ENCODE measurements around the gene SLC11A2. TPM values are rescaled to one million over a fixed set of nuclear protein-coding genes. Genes with fewer than 3 reads are reported as not detected.
"Not testable (repeated sequence)": the region's sequence is repeated elsewhere in the genome, so short reads cannot be mapped to it uniquely, and the experiment has no call there.

SLC11A2 gene
- polyA plus RNA-seq, 4 donors, result 35.8 to 60.2 (median 51.1) TPM

DNA sequence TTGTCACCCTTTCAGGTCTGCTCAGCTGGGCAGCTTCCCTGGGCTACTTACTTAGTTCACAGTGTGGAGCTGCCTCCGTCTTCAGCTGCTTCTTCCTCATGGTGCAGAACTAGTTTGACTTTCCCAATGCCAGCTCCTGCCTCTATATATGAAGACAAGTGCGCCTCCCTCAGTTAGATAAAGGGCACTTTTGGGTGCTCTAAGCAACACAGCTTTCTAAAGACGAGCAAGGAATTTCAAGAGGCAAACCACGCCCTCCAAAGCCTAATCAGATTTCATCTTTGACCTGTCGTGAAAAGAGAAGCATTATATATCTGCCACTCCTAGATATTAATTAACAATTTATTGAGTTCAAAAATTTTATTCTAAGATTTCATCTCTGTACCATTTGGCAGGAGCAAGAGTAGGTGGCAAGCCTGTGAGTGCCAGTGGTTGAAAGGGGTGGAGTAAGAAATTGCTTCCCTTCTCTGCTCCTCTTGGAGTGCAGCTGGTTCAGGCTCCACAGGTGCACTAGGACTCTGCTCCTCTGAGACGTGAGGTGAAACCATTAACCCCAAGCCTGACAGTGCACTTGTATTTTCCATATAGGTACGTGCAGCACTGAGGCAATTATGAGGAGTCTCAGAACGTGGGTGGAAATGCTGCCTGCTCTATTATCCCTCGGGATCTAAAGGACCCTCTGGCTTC lies 2.1 kb upstream of the SLC11A2 start:
- DNase-seq (ENCODE audit: low read depth in 4 of 4, low spot score in 3 of 4), result no peak

DNA sequence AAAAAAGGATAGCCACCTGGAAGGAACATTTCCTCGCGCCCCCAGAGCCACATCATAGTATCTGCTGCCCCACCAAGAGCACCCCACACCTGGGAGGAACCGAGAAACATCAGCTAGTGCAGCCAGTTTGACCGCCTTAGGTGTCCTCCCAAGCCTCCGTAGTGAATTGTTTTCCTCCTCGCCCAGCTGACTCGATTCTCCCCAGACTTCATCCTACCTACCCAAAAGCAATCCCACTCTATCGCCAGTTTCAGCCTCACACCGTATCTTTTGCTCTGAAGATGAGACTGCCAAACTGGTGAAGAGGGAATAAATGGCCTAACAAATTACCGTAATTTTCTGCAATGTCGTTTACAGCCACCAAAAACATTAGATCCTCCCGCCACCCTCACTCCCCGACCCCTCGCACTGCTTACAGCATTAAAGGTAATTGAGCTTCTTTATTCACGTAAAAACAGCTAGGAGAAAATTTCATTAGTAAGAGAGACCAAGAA lies 1.2 kb upstream of the SLC11A2 start:
- DNase-seq (ENCODE audit: low read depth in 4 of 4, low spot score in 3 of 4), result no peak

DNA sequence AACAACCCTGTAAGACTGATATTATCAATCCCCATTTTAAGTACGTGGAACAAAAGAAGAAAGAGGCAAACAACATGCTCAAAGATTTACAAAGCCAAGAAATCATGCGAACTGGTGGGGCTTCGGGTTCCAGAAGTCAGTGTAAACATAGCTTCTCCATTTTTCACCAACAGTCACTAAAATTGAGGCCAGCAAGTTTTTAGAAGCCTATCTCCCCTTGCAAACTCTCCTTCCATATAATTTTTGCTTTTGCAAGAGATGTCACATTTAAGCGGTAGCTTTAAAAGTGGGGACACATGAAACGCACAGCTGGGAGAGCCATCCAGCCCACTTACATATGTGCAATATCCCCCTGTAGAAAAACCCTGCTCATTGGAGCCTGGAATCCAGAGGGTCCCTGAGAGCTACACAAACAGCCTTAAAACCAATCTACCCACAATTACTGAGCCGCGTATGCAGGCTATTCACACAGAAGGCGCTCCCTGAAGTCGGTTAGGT lies 797 bp downstream of the SLC11A2 start:
- no peak for DNase-seq (ENCODE audit: low read depth in 4 of 4, low spot score in 3 of 4)

DNA sequence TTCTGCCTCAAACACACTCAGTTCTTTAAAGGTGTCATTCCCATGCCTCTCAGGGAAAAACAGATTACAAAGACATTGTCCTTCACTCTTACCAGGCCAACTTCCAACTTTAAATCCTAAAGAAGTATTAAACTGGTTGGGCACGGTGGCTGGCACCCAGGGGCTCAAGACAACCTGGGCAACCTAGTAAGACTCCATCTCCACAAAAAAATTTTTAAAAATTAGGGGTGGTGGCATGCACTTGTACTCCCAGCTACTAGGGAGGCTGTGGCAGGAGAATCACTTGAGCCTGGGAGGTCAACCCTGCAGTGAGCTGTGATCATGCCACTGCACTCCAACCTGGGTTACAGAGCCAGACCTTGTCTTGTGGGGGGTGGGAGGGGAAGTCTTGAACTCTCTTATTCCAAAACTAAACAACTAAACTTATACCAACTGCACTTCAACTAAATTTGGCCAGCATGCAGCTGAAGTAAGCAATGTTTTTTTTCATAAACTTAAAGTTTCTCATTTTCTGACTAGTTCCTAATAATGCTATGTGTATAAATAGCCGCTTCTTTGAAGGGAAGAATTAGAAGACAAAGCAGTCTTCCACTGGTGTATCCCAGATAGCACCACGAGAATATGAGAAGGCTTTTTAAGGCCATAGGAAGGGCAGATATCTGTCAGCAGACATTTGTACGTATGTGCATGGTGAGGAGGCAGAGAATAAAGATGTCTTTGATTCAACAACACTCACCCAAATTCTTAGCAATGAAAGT lies 2.4 kb downstream of the SLC11A2 start:
- no peak for DNase-seq (ENCODE audit: low read depth in 4 of 4, low spot score in 3 of 4)

DNA sequence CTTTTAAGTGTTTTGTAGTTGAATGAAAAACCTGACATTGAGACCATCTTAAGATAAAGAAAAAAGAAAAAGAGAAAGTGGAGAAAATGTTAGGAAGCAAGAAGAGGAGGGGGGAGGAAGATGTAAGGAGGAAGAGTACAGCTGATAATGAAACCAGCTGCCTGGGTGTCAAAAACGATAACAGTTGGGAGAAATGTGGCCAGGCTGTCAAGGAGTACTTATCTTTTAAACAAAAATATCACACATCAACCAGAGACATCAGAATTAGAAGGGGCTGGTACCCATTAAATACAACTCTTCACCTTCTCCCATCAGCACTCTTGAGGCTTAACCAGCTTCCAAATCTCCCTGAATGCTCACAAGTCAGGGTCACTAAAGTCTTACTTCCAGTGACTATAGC lies 4.5 kb downstream of the SLC11A2 start:
- no peak for DNase-seq (ENCODE audit: low read depth in 4 of 4, low spot score in 3 of 4)

DNA sequence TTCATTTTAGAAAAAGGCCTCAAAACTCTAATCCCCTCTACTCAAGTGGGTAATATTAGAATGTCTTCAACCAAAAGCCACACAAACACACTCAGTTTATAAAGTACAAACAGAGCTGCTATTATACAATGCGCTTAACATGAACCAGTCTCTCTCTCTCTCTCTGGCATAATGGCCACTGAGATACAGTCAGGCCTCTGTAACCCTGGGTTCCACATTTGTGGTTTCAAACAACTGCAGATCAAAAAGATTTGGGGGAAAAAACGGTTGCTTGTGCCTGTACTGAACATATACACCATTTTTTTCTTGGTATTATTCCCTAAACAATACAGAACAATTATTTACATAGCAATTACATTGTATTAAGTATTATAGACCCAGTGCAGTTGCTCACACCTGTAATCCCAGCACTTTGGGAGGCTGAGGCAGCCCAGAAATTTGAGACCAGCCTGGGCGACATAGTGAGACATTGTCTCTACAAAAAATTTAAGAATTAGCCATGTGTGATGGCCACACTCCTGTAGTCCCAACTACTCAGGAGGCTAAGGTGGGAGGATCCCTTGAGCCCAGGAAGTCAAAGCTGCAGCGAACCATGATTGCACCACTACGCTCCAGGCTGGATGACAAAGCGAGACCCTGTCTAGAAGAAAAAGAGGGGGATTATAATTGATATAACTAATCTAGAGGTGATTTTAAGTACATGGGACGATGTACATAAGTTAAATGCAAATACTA lies 5.6 kb downstream of the SLC11A2 start:
- no peak for DNase-seq (ENCODE audit: low read depth in 4 of 4, low spot score in 3 of 4)

DNA sequence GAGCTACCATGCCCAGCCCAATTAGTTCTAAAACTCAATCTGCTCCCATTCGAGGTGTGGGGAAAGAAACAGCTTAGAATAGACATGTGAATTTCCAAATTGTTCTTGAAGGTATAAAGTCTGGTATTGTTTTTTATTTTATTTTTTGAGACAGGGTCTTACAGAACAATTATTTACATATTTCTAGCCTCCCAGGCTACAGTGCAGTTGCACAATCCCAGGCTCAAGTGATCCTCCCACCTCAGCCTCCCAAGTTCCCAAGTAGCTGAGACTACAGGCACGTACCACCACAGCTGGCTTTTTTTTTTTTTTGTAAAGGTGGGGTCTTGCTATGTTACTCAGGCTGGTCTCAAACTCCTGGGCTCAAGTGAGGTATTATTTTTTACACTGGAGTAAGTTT lies 6.3 kb downstream of the SLC11A2 start:
- DNase-seq (ENCODE audit: low read depth in 4 of 4, low spot score in 3 of 4), result no peak

DNA sequence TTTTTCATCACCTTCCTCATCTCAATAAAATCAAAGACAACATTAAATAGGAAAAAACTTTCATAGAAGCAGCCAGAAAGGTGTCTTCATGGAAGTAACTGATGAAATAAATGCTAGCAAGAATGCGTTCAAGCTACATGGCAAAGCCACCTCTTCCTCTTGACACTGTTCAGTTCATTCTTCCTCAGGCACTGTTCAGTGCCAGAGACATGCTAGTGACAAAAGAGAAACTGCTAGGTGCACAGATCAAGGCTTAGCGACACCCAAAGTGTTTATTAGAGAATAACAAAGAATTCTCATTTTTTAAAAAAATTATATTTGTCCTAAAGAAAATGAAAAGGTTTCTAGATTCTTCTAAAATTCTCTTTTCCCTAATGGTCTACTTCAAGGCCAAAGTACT lies 7.2 kb downstream of the SLC11A2 start:
- DNase-seq (ENCODE audit: low read depth in 4 of 4, low spot score in 3 of 4), result no peak

DNA sequence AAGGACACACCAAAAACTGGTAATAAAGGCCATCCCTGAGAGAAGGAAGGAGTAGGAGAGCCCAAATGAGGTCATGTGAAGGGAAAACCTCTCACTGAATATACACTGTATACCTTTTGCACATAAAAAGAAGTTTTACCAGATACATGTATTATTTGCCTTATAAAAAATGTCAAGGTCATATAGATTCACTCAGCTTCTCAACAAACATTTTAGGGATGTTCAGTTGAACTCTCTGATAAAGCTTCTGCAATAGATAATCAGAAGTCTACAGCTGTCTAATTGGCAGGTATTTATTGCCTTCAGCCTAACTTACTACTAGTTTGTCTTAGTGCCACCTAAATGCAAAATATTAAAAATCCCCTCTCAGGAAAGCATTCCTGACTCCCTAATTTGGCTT lies 8.7 kb downstream of the SLC11A2 start:
- no peak for DNase-seq (ENCODE audit: low read depth in 4 of 4, low spot score in 3 of 4)

DNA sequence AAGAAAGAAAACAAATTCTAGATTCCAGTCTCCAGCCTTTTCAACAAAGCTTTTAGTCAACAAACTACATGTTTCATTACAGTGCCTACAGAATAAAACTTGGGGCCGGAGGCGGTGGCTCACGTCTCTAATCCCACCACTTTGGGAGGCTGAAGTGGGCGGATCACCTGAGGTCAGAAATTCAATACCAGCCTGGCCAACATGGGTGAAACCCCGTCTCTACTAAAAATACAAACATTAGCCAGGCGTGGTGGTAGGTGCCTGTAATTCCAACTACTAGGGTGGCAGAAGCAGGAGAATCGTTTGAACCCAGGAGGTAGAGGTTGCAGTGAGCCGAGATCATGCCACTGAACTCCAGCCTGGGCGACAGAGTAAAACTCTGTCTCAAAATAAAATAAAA lies 11.7 kb downstream of the SLC11A2 start:
- DNase-seq (ENCODE audit: low read depth in 4 of 4, low spot score in 3 of 4), result not testable (repeated sequence)

DNA sequence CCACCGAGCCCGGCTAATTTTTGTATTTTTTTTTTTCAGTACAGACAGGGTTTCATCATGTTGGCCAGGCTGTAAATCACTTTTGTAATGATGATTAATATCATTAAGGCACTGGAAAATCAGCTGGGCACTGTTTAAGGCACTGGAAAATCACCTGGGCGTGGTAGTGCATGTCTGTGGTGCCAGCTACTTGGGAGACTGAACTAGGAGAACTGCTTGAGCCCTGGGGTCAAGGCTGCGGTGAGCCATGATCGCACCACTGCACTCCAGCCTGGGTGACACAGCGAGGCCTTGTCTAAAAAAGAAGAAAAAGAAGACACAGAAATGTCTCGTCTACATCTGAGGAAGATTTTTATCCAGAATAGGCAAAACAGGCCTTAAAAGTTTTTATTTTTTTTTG lies 12.7 kb downstream of the SLC11A2 start:
- DNase-seq (ENCODE audit: low read depth in 4 of 4, low spot score in 3 of 4), result no peak

DNA sequence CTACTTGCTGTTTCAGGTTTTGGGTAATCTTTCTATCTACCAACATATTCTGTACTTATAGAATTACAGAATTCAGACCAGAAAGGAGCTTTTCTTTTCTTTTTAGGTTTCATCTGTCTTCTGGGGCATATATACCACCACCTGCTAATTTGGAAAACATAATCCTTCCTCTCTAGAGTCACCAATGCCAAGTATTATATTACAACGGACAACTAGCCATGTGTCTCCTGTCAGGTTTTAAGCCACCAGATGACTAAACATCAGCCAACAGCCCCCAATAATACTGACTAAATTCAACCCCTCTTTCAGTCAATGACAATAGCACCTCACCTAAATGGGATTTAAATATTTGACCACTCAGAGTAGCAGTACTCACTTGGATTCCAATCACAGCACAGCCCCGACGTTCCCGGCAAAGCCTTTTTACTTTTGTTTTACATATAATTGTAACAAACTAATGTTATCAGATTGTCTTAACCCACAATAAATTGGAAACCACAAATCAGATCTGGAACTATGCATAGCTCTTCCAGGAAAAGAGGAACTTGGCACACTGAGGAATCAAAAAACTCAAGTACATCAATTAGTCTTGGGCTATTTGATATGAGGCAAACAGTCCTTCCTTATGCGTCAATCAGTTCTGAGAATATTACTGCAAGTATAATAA lies 13.5 kb downstream of the SLC11A2 start:
- no peak for DNase-seq (ENCODE audit: low read depth in 4 of 4, low spot score in 3 of 4)

DNA sequence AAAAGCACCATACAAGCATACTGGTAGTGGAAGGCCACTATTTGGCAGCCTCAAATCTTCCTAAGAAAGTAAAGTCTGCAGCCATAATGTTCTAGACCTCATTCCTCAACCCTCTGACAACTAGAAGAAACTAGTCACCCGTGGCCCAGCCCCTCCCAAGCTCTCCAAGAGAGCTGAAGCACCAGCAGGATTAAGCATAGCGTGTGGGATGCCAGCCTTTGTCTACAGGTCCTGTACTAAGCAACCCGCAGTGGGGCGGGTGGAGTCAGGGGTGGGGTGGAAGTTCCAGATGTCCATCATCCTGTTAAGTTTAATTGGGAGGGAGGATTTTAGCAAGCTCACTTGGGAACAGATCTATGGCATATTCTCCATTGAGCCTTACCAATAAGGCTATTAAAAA lies 14.2 kb downstream of the SLC11A2 start:
- no peak for DNase-seq (ENCODE audit: low read depth in 4 of 4, low spot score in 3 of 4)

DNA sequence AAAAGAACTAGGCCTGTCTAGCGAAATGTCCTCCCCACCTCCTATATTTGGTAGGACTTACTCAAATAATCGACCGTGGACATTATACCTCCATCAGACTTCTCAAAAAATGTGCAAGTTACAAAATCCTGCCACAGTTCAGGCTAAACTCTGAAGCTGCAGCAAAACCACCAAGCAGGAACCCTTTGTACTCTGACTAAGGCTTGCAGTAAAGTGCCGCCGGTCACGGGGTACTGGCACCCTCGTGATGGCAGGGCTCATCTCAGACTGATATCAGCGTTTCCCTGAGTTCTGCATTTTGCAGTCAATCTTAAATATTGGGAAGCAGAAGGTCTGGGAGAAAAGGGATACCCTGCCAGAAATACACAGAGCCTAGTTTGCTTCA lies 17.1 kb downstream of the SLC11A2 start:
- DNase-seq (ENCODE audit: low read depth in 4 of 4, low spot score in 3 of 4), result no peak

DNA sequence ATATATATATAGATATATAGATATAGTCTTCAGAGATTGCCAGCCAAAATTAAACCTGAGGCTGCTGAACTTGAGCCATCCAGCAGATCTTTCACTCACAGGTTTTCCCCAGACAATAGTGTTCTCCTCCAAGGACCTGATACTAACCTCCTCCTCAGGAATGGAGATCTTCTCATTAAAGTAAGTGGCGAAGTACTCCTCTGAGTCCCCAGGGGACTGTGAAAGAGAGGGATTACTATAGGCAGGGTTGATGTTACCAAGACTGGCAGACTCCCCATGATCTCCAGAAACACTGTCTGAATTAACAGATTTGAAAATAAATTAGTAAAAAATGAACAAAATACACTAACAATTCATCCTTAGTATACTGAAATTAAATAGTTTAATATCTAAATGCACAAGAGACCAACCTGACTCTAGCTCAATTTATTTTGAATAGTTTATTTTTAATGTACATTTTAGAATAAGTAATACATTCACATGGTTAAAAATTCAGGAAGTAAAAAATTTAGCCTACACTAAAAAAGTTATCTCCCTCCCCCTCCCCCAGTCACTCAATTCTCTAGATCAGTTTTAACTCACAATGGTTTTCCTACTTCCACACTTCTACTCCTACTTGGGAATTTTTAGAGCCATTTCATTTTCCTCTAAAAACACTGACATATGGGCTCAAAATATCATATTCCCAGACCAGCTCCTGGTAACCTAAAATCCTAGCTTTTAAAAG lies 17.7 kb downstream of the SLC11A2 start:
- DNase-seq (ENCODE audit: low read depth in 4 of 4, low spot score in 3 of 4), result no peak

DNA sequence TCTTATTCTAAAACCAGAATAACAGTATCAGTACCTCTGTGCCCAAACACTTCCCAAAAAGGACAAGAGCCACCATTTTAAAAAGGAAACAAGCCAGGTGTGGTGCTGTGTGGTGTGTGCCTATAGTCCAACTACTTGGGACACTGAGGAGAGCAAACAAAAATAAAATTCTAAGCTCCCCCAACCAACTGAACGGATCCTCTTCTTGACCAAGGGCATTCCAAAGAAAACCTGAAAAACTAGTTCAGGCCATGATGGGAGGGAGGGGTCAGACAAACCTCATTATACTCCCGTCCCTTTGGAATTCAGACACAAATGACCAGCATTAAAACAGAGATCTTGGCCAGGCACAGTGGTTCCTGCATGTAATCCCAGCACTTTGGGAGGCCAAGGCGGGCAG lies 20.5 kb downstream of the SLC11A2 start:
- DNase-seq (ENCODE audit: low read depth in 4 of 4, low spot score in 3 of 4), result no peak

DNA sequence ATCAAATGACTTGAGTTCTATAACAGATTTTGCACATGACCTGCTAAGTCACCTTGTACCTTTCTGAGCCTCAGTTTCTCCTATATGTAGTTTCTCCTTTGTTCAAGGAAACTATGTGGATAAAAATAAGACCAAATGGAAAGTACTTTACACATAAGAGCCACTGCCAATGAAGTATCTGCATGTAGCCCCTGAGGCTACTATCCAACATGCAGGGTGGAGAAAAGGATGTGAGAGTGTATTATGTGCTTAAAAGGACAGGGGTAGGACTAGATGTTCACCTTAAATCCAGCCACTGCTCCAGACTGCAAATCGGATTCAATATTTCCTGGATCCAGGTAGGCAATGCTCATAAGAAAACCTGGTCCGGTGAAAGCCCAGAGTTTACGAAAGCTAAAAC lies 21.2 kb downstream of the SLC11A2 start:
- no peak for DNase-seq (ENCODE audit: low read depth in 4 of 4, low spot score in 3 of 4)

DNA sequence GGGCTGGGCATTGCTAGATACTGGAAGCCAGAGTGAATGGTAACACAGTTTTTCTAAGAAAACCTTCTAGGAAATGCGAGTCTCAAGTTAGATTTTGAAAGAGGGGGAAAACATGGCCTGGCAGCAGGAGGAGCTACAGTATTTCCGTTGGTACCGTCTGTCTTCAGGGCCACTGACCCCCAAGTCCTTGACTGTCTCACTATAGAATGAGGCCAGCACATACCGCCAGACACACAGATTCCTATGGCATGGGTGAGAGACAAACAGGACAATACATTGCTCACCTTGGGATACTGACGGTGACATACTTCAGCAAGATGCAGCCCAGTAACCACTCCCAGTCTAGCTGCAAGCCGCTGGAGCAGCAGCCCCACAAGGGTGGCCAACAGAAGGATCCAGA lies 21.7 kb downstream of the SLC11A2 start:
- no peak for DNase-seq (ENCODE audit: low read depth in 4 of 4, low spot score in 3 of 4)

DNA sequence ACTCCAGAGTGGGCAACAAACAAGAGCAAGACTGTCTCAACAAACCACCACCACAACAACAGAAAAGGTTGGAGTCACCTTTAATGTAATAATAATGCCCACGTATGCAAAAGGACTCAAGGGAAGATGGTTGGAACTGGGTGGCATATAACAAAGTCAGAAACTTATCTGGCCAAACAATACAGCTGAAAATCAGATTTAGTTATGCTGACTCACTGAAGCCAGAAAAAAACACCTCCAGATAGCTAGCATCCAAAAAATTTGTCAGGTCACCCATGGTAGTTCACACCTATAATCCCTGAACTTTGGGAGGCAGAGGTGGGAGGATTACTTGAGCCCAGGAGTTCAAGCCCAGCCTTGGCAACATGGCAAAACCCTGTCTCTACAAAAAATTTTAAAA lies 24.4 kb downstream of the SLC11A2 start:
- DNase-seq (ENCODE audit: low read depth in 4 of 4, low spot score in 3 of 4), result no peak

DNA sequence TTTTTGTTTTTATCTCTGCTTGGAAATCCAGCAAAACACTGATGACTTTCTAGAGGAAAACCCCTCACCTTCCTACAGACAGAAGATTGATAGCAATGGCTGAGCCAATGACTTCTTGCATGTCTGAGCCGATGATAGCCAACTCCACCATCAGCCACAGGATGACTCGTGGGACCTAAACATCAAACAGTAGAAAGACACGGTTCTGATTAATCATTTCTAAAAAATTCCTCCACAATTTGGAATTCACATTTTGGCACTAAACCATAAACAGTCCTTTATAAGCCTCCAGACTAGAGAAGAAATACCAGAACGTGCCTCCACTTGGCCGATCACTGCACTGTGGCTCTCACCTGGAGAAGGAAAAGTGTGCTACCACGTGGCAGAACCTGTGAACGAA lies 25.9 kb downstream of the SLC11A2 start:
- DNase-seq (ENCODE audit: low read depth in 4 of 4, low spot score in 3 of 4), result no peak
